Measurements from ENCODE around the gene LRFN2.

GRCh38 chr6:40480678-40481077 lies 106.5 kb downstream of the LRFN2 start:
- TF ChIP-seq POLR2AphosphoS5 (IDR thresholded peaks at IDR 0.05) (no peak), CTCF (IDR thresholded peaks at IDR 0.05) (no peak)

All from breast epithelium (tissue), 3 donors.